HepG2 (cell line): ENCODE measurements around the gene MTTP. TPM values are rescaled to one million over a fixed set of nuclear protein-coding genes. Genes with fewer than 3 reads are reported as not detected.

Experiments
- ATAC-seq: fragments of 200-7000 bp; cut with Tn5 transposase; 3 replicates; pipeline ENCODE4 v1.9.1; 2020; ENCODE audit warnings: mild to moderate bottlenecking, moderate library complexity
- BruUV-seq: library from RNA; stranded (reverse); fragments of 400-500 nt; replicated peaks from 2 replicates; lab custom pipeline; 2021; lab: Mats Ljungman, UMichigan
- CTCF ChIA-PET: fragments of 300-600 bp; formaldehyde crosslinking; extraction: SDS; loops from one replicate; lab custom pipeline; 2021; ENCODE audit warnings: low total read pairs, inconsistent platforms, low intra/inter-chr PET ratio; lab: Yijun Ruan, JAX
- POLR2A ChIA-PET: fragments of 350-600 bp; sonication (Branson Sonifier 250); formaldehyde crosslinking; loops from one replicate; lab custom pipeline; 2020; ENCODE audit warnings: antibody characterized with exemption, inconsistent platforms; lab: Yijun Ruan, JAX
- DNase-seq: peaks from one replicate; pipeline ENCODE4 v3.0.0-alpha.2; 2015; ENCODE audit warnings: low spot score
- FAIRE-seq: peaks from 3 replicates; lab custom pipeline; 2011; peaks lifted over from hg19 to GRCh38; lab: Jason Lieb, UNC
- H2AFZ ChIP-seq: one replicate; pipeline ENCODE4 v1.6.1; 2011; ENCODE audit warnings: low read length, inconsistent platforms
- H3K27ac ChIP-seq: fragments of 300-600 bp; 3 replicates; pipeline ENCODE4 v1.8.0; 2011; ENCODE audit warnings: mixed run types, mild to moderate bottlenecking, mixed read lengths, low read length, inconsistent platforms; ENCODE audit not compliant: insufficient read depth; ENCODE audit errors: extremely low read length
- H3K27me3 ChIP-seq, 2 experiments: fragments of 200-600 bp in 1 of 2; 2 replicates in 1 of 2; 3 replicates in 1 of 2; pipeline versions ENCODE4 v1.6.0 to v1.8.0; 2011; ENCODE audit warnings: low read length in 2 of 2, mild to moderate bottlenecking in 2 of 2, moderate library complexity in 2 of 2, inconsistent platforms in 1 of 2; ENCODE audit not compliant: insufficient read depth in 2 of 2, control insufficient read depth in 1 of 2
- H3K36me3 ChIP-seq, 2 experiments: fragments of 200-600 bp in 1 of 2; replicated peaks in 1 of 2; 2 replicates in 1 of 2; 3 replicates in 1 of 2; pipeline versions ENCODE4 v1.5.1 to v1.8.0; 2011; ENCODE audit warnings: low read length in 2 of 2, inconsistent platforms in 1 of 2; ENCODE audit not compliant: insufficient read depth in 2 of 2, control insufficient read depth in 1 of 2
- H3K4me1 ChIP-seq: 2 replicates; pipeline ENCODE4 v1.5.1; 2012; ENCODE audit warnings: low read length, inconsistent platforms; ENCODE audit not compliant: insufficient read depth
- H3K4me2 ChIP-seq: 2 replicates; pipeline ENCODE4 v1.6.0; 2011; ENCODE audit warnings: low read depth, low read length, inconsistent platforms
- H3K4me3 ChIP-seq, 3 experiments: fragments of 200-600 bp in 1 of 3; sonication (generic), shearing (Covaris generic) in 1 of 3; replicated peaks in 1 of 3; 2 replicates each; pipeline ENCODE4 v1.5.1; 2011 to 2016; ENCODE audit warnings: low read length in 3 of 3, inconsistent platforms in 2 of 3, low read depth in 2 of 3, mild to moderate bottlenecking in 2 of 3, control low read depth in 1 of 3, mixed read lengths in 1 of 3; ENCODE audit not compliant: insufficient read depth in 1 of 3
- H3K79me2 ChIP-seq: one replicate; pipeline ENCODE4 v1.6.1; 2011; ENCODE audit warnings: low read length, inconsistent platforms; ENCODE audit not compliant: insufficient read depth
- H3K9ac ChIP-seq: 2 replicates; pipeline ENCODE4 v1.6.0; 2011; ENCODE audit warnings: mild to moderate bottlenecking, low read depth, low read length, inconsistent platforms; ENCODE audit not compliant: insufficient read depth
- H3K9me3 ChIP-seq: 2 replicates; pipeline ENCODE4 v1.5.1; 2012; ENCODE audit warnings: mild to moderate bottlenecking, low read length
- H4K20me1 ChIP-seq: 2 replicates; pipeline ENCODE4 v1.6.0; 2011; ENCODE audit warnings: inconsistent platforms, mild to moderate bottlenecking, low read length, moderate library complexity; ENCODE audit not compliant: insufficient read depth
- CAMTA2 ChIP-seq: sonication (generic); formaldehyde crosslinking; IDR thresholded peaks from 2 replicates; pipeline ENCODE4 v1.4.0; 2020; ENCODE audit warnings: mild to moderate bottlenecking, missing genetic modification reagents, borderline replicate concordance
- GPN1 ChIP-seq: sonication (generic); formaldehyde crosslinking; IDR thresholded peaks from 2 replicates; pipeline ENCODE4 v1.5.1; 2020; ENCODE audit warnings: missing genetic modification reagents, borderline replicate concordance
- KLF16 ChIP-seq, 2 experiments: sonication (generic) in 1 of 2; formaldehyde crosslinking in 1 of 2; IDR thresholded peaks; 2 replicates each; pipeline versions ENCODE4 v1.6.1 to v1.8.0; 2016 to 2023; ENCODE audit warnings: missing genetic modification reagents in 2 of 2, missing compliant biosample characterization in 1 of 2
- MYC ChIP-seq: sonication (generic); formaldehyde crosslinking; IDR thresholded peaks from 2 replicates; pipeline ENCODE4 v1.9.0; 2021; ENCODE audit warnings: missing genetic modification reagents, borderline replicate concordance
- SRF ChIP-seq: IDR thresholded peaks from 2 replicates; pipeline ENCODE4 v1.6.1; 2011; ENCODE audit warnings: mild to moderate bottlenecking, low read depth, low read length, moderate library complexity
- ZNF12 ChIP-seq: sonication (generic); formaldehyde crosslinking; IDR thresholded peaks from 2 replicates; pipeline ENCODE4 v1.5.0; 2020; ENCODE audit warnings: missing genetic modification reagents
- ZNF143 ChIP-seq: sonication (generic); formaldehyde crosslinking; IDR thresholded peaks from 2 replicates; pipeline ENCODE4 v1.4.0; 2020; ENCODE audit warnings: missing genetic modification reagents
- ZNF362 ChIP-seq: sonication (generic); formaldehyde crosslinking; IDR thresholded peaks from 2 replicates; pipeline ENCODE4 v1.4.0; 2020; ENCODE audit warnings: missing genetic modification reagents, mild to moderate bottlenecking, borderline replicate concordance
- ZNF773 ChIP-seq: sonication (generic); formaldehyde crosslinking; IDR thresholded peaks from 2 replicates; pipeline ENCODE4 v1.4.0; 2020; ENCODE audit warnings: missing genetic modification reagents, borderline replicate concordance
- WGBS: methylation state at CpG from one replicate; pipeline ENCODE4 v1.1.6; 2017; ENCODE audit warnings: low lambda C conversion rate; 5-methylcytosine and 5-hydroxymethylcytosine counted together
- in situ Hi-C: cut with HindIII; loops from 2 replicates; pipeline ENCODE4 v1.10.0; 2017; ENCODE audit warnings: low pct_unique_long_range_greater_than_20kb; ENCODE audit not compliant: extremely low pct_ligation_motif_present
- intact Hi-C: fragments of 100-400 bp; cut with micrococcal nuclease; formaldehyde crosslinking; loops from one replicate; pipeline ENCODE4 v1.10.0; 2022; ENCODE audit not compliant: unreplicated experiment
- polyA plus RNA-seq, 8 experiments: library from polyadenylated mRNA; depleted of rRNA in 3 of 8; stranded (reverse) in 7 of 8; unstranded in 1 of 8; fragments of >200 nt; fragmentation: Illumina TruSeq in 4 of 8; extraction: Trizol in 4 of 8; gene quantifications; 2 replicates each; pipeline versions ENCODE4 v1.2.1 to v1.2.3, GENCODE V29; 2011 to 2016; ENCODE audit warnings: low read depth in 4 of 8, missing spikeins in 1 of 8, mixed read lengths in 1 of 8; ENCODE audit not compliant: insufficient read depth in 1 of 8
- total RNA-seq, 5 experiments: library from RNA; depleted of rRNA; stranded (reverse); fragments of >200 nt; fragmentation: Illumina TruSeq; extraction: Trizol; gene quantifications; 2 replicates each; pipeline ENCODE4 v1.2.3, GENCODE V29; 2016; ENCODE audit warnings: low read depth in 1 of 5

MTTP gene
- total and polyA plus RNA-seq, 2 of the 13 experiments (the other 11 are each of a cell fraction or from before 2014, with no cell fraction given): 84.7 to 102 TPM

DNA sequence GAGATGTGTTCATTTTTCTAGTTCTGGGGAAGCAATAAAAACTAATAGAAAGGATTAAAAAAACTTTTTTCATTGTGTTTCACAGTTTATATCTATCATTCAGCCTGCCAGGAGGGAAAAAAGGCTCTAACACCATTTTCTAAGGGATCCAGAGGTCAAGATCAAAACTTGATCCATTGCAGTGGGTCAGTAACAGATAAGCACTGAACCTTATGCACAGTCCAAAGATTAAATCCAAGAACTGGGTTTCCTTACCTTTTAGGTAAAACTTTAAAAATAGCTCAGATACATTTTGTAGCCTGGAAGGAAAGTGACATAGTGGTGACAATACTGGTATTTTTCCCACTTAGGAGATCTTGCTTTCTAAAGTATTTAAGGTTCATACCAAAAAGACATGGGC is 12.7 kb downstream of the MTTP start (continued):
- no peak for TF ChIP-seq ZNF773 (CRISPR knock-in tag)
- TF ChIP-seq SRF: no peak
- no peak for TF ChIP-seq MYC (CRISPR knock-in tag)
- TF ChIP-seq CAMTA2: no peak

DNA sequence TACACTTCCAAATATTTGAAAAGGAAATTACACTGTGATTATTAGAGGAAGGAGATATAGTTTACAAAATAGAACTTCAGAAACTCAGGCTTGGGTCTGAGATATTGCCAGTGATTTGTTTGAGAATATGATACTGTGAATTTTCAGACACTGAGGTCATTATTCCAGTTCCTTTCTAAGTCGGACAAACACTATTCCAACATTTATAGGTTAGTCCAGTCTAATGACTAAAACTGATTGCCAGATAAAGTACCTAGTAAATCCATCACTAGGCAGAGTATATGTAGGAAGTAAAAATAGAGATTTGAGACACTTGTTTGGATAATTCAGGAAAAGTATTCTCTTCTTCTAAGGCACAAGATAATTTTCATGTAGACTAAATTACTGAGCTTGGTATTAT is 13.2 kb downstream of the MTTP start:
- intact Hi-C loops (no loop called here), in situ Hi-C loops (no loop called here)
- H3K27me3 ChIP-seq: no peaks in the 10 kb centered on the region; a peak in 1 of 5 replicates
- H3K9ac ChIP-seq: no peak overlapping the region
- no TSS peak for BruUV-seq
- H3K79me2 ChIP-seq: no peaks in the 10 kb centered on the region
- no peak overlapping the region for H3K4me3 ChIP-seq
- H2AFZ ChIP-seq: no peak overlapping the region
- 94% methylated on average over 1 of the region's 1 CpG for WGBS
- no peak for ATAC-seq
- POLR2A ChIA-PET: interaction anchor here (1.3 kb wide), 1 partner anchor 25 kb away, joined by 4 read pairs; the partner anchor contains the start of gene TRMT10A
- DNase-seq: no peak
- no peak for TF ChIP-seq ZNF12 (CRISPR knock-in tag)
- no peak for TF ChIP-seq ZNF143 (CRISPR knock-in tag)
- TF ChIP-seq GPN1 (CRISPR knock-in tag): no peak
- no peak for TF ChIP-seq KLF16 (CRISPR knock-in tag; IDR thresholded peaks at IDR 0.05)
- TF ChIP-seq ZNF362: no peak
- CTCF ChIA-PET: no interaction called here
- H3K27ac ChIP-seq: no peak overlapping the region
- no peak overlapping the region for H3K4me2 ChIP-seq
- H3K9me3 ChIP-seq: no peaks in the 10 kb centered on the region
- H3K36me3 ChIP-seq: peaks cover 5 to 61% of the 10 kb centered on the region in 2 experiments
- FAIRE-seq: no peak
- no peaks in the 10 kb centered on the region for H3K4me1 ChIP-seq
- H4K20me1 ChIP-seq: no peaks in the 10 kb centered on the region
